GF-D8 (cell line): ENCODE results near the gene TXNL4B.
"Not testable (repeated sequence)": the region's sequence is repeated elsewhere in the genome, so short reads cannot be mapped to it uniquely, and the experiment has no call there.

ENCODE experiments used
- DNase-seq: peaks from one replicate; lab custom pipeline; 2025; lab: John Stamatoyannopoulos, UW

TXNL4B gene

GRCh38 chr16:72072514-72073342 is 20.7 kb downstream of the TXNL4B start:
- DNase-seq, result no peak

- DNase-seq, result no peak
These were observed 24.5 kb downstream of the TXNL4B start for GRCh38 chr16:72068930-72069329.

- peak; percentile 9 for DNase-seq
These were observed 26.7 kb downstream of the TXNL4B start for GRCh38 chr16:72066747-72067146.

GRCh38 chr16:72064361-72064894 is 29.0 kb downstream of the TXNL4B start:
- no peak for DNase-seq

GRCh38 chr16:72061564-72061963 is 31.9 kb downstream of the TXNL4B start:
- no peak for DNase-seq

- DNase-seq, result no peak
These were observed 33.0 kb downstream of the TXNL4B start for GRCh38 chr16:72060405-72060804.

GRCh38 chr16:72059060-72059459 is 34.4 kb downstream of the TXNL4B start:
- DNase-seq, result not testable (repeated sequence)

GRCh38 chr16:72057313-72057712 is 36.1 kb downstream of the TXNL4B start:
- DNase-seq, result not testable (repeated sequence)

GRCh38 chr16:72055911-72056310 is 37.5 kb downstream of the TXNL4B start:
- no peak for DNase-seq

GRCh38 chr16:72054254-72054847 is 39.1 kb downstream of the TXNL4B start, which contains the start of gene HP:
TSS of gene HP (plus strand) at chr16:72054505. CDS start at chr16:72054653, 148 bp downstream.
- peak; percentile 90 for DNase-seq

GRCh38 chr16:72051818-72052217 is 41.6 kb downstream of the TXNL4B start:
- peak; percentile 78 for DNase-seq

- peak; percentile 30 for DNase-seq
These were observed 42.5 kb downstream of the TXNL4B start for GRCh38 chr16:72050769-72051464.

GRCh38 chr16:72049110-72049509 is 44.3 kb downstream of the TXNL4B start:
- DNase-seq, result no peak

- DNase-seq, result no peak
These were observed 48.5 kb downstream of the TXNL4B start for GRCh38 chr16:72044825-72045359.

GRCh38 chr16:72044296-72044695 is 49.1 kb downstream of the TXNL4B start:
- DNase-seq, result no peak

GRCh38 chr16:72043539-72043938 is 49.9 kb downstream of the TXNL4B start:
- DNase-seq, result no peak

GRCh38 chr16:72043058-72043457 is 50.4 kb downstream of the TXNL4B start:
- no peak for DNase-seq

GRCh38 chr16:72042157-72042660 is 51.2 kb downstream of the TXNL4B start:
- peak; percentile 24 for DNase-seq

GRCh38 chr16:72036098-72036497 is 57.3 kb downstream of the TXNL4B start:
- DNase-seq, result no peak
